GM12801 (cell line): ENCODE measurements around the gene SNAPC1.

Experiments used
- TF ChIP-seq, protein P1 (sequence below): IDR thresholded peaks from one replicate; pipeline ENCODE4 v1.5.1; 2011; ENCODE audit warnings: control low read depth; ENCODE audit not compliant: insufficient read length; ENCODE audit errors: extremely low read depth

The SNAPC1 gene

DNA sequence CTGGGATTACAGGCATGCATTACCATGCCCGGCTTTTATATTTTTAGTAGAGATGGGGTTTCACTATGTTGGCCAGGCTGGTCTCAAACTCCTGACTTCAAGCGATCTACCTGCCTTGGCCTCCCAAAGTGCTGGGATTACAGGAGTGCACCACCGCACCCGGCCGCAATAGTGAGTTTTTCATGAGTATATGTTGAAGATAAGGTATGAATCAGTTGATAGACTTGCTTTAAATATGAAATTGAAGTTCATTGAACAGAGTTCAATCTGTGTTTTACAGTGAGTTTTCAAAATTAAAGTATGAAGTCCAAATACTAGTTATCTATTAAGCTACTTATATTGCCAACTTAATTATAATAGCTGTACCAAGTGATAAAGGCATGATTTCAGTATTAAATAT lies 35.1 kb downstream of the SNAPC1 start:
- TF ChIP-seq, protein P1, sequence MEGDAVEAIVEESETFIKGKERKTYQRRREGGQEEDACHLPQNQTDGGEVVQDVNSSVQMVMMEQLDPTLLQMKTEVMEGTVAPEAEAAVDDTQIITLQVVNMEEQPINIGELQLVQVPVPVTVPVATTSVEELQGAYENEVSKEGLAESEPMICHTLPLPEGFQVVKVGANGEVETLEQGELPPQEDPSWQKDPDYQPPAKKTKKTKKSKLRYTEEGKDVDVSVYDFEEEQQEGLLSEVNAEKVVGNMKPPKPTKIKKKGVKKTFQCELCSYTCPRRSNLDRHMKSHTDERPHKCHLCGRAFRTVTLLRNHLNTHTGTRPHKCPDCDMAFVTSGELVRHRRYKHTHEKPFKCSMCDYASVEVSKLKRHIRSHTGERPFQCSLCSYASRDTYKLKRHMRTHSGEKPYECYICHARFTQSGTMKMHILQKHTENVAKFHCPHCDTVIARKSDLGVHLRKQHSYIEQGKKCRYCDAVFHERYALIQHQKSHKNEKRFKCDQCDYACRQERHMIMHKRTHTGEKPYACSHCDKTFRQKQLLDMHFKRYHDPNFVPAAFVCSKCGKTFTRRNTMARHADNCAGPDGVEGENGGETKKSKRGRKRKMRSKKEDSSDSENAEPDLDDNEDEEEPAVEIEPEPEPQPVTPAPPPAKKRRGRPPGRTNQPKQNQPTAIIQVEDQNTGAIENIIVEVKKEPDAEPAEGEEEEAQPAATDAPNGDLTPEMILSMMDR, result no peak

- TF ChIP-seq, protein P1, result no peak
Observed at GRCh38 chr14:61802010-61802568, 39.9 kb downstream of the SNAPC1 start.

DNA sequence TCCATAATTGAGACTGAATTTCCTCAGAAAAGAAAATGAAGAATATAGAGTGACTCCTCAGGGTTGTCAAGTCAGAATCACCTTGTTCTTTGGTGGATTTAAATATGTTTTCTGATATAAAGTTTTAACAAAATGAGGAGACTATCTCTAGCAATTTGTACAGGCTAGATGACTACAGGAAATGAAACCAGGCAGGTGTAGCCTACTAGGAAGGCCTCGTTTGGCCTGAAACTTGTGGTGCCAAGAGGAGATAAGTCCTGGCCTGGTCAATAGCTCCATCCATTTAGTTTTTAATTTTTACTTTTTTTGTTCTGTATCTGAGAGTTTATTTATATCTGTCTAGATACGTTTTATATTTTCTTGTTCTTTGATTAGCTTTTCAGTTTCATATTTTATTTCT lies 41.5 kb downstream of the SNAPC1 start:
- TF ChIP-seq, protein P1, result no peak

DNA sequence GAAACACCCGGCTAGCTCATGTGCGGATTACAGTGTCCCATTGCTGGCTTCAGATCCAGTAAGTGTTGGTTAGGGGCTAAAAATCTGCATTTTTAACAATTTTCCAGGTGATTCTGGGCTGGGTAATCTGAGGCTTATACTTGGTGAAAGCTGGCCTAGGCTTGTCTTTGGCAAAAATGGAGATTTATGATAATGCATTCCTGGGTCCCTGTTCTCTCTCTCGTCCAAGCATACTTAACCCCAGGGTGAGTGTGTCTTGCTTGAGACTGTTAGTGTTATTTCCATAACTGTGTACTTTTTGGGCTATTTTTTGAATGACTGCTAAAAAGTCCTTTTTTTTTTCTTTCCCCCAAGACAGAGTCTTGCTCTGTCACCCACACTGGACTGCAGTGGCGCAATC lies 43.2 kb downstream of the SNAPC1 start:
- TF ChIP-seq, protein P1, result no peak

DNA sequence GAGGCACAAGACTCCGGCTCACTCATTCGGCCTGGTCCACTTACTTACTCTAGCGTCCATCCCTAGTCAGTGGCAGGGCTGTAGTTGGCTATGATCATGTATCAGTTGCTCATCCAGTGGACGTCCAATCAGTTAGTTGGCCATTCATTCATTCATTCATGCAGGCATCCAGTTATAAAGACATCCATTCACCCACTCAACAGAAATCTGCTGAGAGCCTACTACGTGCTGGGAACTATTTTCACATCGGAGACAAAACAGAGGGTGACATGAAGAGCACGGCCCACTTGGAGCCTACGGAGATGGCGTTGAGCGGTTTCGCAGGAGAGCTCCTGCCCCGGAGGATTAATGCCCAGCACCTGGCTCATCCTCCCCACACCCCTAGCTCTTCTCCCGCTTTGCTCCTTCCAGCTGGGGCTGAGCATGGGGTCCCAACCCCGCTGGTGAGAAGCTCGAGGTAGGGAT lies 49.7 kb downstream of the SNAPC1 start:
- TF ChIP-seq, protein P1, result no peak

DNA sequence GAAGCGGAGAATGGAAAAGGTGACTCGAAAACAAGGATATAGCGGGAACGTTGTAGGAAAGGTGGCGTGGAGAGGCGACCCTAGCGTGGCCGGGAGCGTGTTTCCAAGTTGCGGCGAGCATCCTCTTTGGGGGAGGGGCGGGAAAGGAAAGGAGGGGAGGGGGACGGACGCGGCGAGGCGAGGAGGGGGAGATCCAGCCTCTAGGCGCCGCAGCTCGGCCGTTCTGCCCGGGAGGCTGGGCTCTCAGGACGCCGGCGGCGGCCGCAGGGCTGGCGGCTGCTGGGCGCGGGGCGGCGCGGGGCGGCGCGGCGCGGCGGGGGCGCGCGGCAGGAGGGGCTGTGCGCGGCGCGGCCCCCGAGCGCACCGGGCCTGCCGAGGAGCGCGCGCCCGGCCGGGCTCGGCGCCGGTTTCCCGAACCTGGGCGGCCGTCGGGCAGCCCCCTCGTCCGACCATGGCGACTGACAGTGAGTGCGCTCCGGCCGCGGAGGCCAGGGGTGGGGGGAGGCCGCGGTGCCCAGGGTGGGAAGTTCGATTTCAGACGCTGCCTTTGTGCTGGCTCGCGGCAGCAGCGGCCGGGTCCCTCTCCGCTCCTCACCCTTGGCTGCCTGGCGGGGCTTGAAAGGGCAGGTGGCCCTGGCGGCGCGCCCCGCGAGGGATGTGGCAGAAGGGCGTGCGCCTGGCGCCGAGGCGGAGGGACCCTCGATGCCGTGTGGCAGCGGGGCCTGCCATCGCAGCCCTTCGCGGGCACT lies 50.3 kb downstream of the SNAPC1 start, which contains the start of gene SYT16:
SYT16 (plus strand) TSS at position 357 of the 749 bp plus-strand sequence.
- TF ChIP-seq, protein P1, result no peak

- TF ChIP-seq, protein P1, result no peak
Observed at GRCh38 chr14:61813096-61813606, 50.9 kb downstream of the SNAPC1 start.
